ENCODE data around the gene BAIAP2L1. TPM values are rescaled to one million over a fixed set of nuclear protein-coding genes. Genes with fewer than 3 reads are reported as not detected.

Gene BAIAP2L1
- total and polyA plus RNA-seq, 2 experiments from 2014 or later = 24.1 to 38.3 TPM

DNA sequence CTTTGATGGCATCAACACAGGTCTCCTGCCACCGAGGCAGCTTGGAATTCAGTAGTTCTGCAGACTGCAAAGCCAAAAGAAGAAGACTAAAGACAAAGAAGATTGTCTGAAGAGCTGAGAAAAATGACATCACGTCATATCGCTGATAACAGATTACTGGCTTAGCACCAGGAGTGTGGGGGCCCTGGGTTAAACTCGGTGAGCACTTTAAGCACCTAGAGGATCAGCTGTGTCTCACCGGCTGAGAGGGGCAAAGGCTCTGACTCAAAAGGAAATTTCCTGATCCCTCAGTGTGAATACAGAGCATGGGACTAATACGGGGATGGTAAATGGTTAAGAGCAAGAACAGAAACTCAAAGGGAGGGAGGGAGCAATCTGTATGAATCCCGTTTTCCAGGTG is 88.7 kb downstream of the BAIAP2L1 start:
- Mint-ChIP-seq H3K4me3 (no peak overlapping the region), H3K36me3 (ENCODE audit: low read depth) (peaks cover 74% of the 10 kb centered on the region), H3K4me1 (no peaks in the 10 kb centered on the region), H3K27me3 (ENCODE audit: insufficient read depth, low read depth, poor library complexity) (no peaks in the 10 kb centered on the region), H3K9me3 (peaks cover 9% of the 10 kb centered on the region), H3K27ac (no peak overlapping the region)
- no peak overlapping the region for H3K4me3 ChIP-seq
- TF ChIP-seq ZNF331 (CRISPR knock-in tag; IDR thresholded peaks at IDR 0.05; ENCODE audit: low read depth) (no peak), JUNB (IDR thresholded peaks at IDR 0.05; ENCODE audit: unreplicated experiment) (no peak), ZNF462 (CRISPR knock-in tag; IDR thresholded peaks at IDR 0.05) (no peak), ZNF114 (CRISPR knock-in tag; IDR thresholded peaks at IDR 0.05) (no peak), STAT1 (IDR thresholded peaks at IDR 0.05; ENCODE audit: unreplicated experiment) (no peak), POLR2AphosphoS5 (IDR thresholded peaks at IDR 0.05; ENCODE audit: low read depth) (no peak), EZH2 (IDR thresholded peaks at IDR 0.05; ENCODE audit: low read depth, unreplicated experiment) (no peak), REST (IDR thresholded peaks at IDR 0.05; ENCODE audit: unreplicated experiment) (no peak), CREB1 (CRISPR knock-in tag; IDR thresholded peaks at IDR 0.05; ENCODE audit: low read depth) (no peak), EZH2phosphoT487 (IDR thresholded peaks at IDR 0.05; ENCODE audit: unreplicated experiment) (no peak), ETS1 (IDR thresholded peaks at IDR 0.05) (no peak), NANOG (IDR thresholded peaks at IDR 0.05; ENCODE audit: borderline replicate concordance) (no peak), CTCF (conservative IDR thresholded peaks at IDR 0.05; ENCODE audit: low read depth in 2 of 2) (no peak)
- H3K27ac ChIP-seq (ENCODE audit: low read depth) = no peak overlapping the region
- no peak for DNase-seq (ENCODE audit: low spot score)
- H2AFZ ChIP-seq = no peak overlapping the region
- H4K20me1 ChIP-seq (replicated peaks; ENCODE audit: insufficient read depth) = no peaks in the 10 kb centered on the region; the same call in 1 of the 2 replicates
- no peaks in the 10 kb centered on the region for H3F3A ChIP-seq (replicated peaks; ENCODE audit: low read depth)
- no peaks in the 10 kb centered on the region for H3K4me1 ChIP-seq (ENCODE audit: insufficient read depth)
- ATAC-seq = no peak
- H3K79me2 ChIP-seq (replicated peaks; ENCODE audit: insufficient read depth) = no peaks in the 10 kb centered on the region
- H3K36me3 ChIP-seq (ENCODE audit: insufficient read depth) = peaks cover 36% of the 10 kb centered on the region
- H3K4me2 ChIP-seq = no peak overlapping the region
- no peaks in the 10 kb centered on the region for H3K27me3 ChIP-seq (ENCODE audit: insufficient read depth)
- H3K9me2 ChIP-seq (ENCODE audit: insufficient read depth) = no peaks in the 10 kb centered on the region

All from GM23338 (cell line).